HepG2 (cell line): ENCODE measurements around the gene TM9SF4. TPM values are rescaled to one million over a fixed set of nuclear protein-coding genes. Genes with fewer than 3 reads are reported as not detected.

Experiments
- ATAC-seq: fragments of 200-7000 bp; cut with Tn5 transposase; 3 replicates; pipeline ENCODE4 v1.9.1; 2020; ENCODE audit warnings: mild to moderate bottlenecking, moderate library complexity
- BruUV-seq: library from RNA; stranded (reverse); fragments of 400-500 nt; replicated peaks from 2 replicates; lab custom pipeline; 2021; lab: Mats Ljungman, UMichigan
- CTCF ChIA-PET: fragments of 300-600 bp; formaldehyde crosslinking; extraction: SDS; loops from one replicate; lab custom pipeline; 2021; ENCODE audit warnings: low total read pairs, inconsistent platforms, low intra/inter-chr PET ratio; lab: Yijun Ruan, JAX
- POLR2A ChIA-PET: fragments of 350-600 bp; sonication (Branson Sonifier 250); formaldehyde crosslinking; loops from one replicate; lab custom pipeline; 2020; ENCODE audit warnings: antibody characterized with exemption, inconsistent platforms; lab: Yijun Ruan, JAX
- DNase-seq: peaks from one replicate; pipeline ENCODE4 v3.0.0-alpha.2; 2015; ENCODE audit warnings: low spot score
- FAIRE-seq: peaks from 3 replicates; lab custom pipeline; 2011; peaks lifted over from hg19 to GRCh38; lab: Jason Lieb, UNC
- H2AFZ ChIP-seq: one replicate; pipeline ENCODE4 v1.6.1; 2011; ENCODE audit warnings: low read length, inconsistent platforms
- H3K27ac ChIP-seq: fragments of 300-600 bp; 3 replicates; pipeline ENCODE4 v1.8.0; 2011; ENCODE audit warnings: mixed run types, mild to moderate bottlenecking, mixed read lengths, low read length, inconsistent platforms; ENCODE audit not compliant: insufficient read depth; ENCODE audit errors: extremely low read length
- H3K27me3 ChIP-seq, 2 experiments: fragments of 200-600 bp in 1 of 2; 2 replicates in 1 of 2; 3 replicates in 1 of 2; pipeline versions ENCODE4 v1.6.0 to v1.8.0; 2011; ENCODE audit warnings: low read length in 2 of 2, mild to moderate bottlenecking in 2 of 2, moderate library complexity in 2 of 2, inconsistent platforms in 1 of 2; ENCODE audit not compliant: insufficient read depth in 2 of 2, control insufficient read depth in 1 of 2
- H3K36me3 ChIP-seq, 2 experiments: fragments of 200-600 bp in 1 of 2; replicated peaks in 1 of 2; 2 replicates in 1 of 2; 3 replicates in 1 of 2; pipeline versions ENCODE4 v1.5.1 to v1.8.0; 2011; ENCODE audit warnings: low read length in 2 of 2, inconsistent platforms in 1 of 2; ENCODE audit not compliant: insufficient read depth in 2 of 2, control insufficient read depth in 1 of 2
- H3K4me1 ChIP-seq: 2 replicates; pipeline ENCODE4 v1.5.1; 2012; ENCODE audit warnings: low read length, inconsistent platforms; ENCODE audit not compliant: insufficient read depth
- H3K4me2 ChIP-seq: 2 replicates; pipeline ENCODE4 v1.6.0; 2011; ENCODE audit warnings: low read depth, low read length, inconsistent platforms
- H3K4me3 ChIP-seq, 3 experiments: fragments of 200-600 bp in 1 of 3; sonication (generic), shearing (Covaris generic) in 1 of 3; replicated peaks in 1 of 3; 2 replicates each; pipeline ENCODE4 v1.5.1; 2011 to 2016; ENCODE audit warnings: low read length in 3 of 3, inconsistent platforms in 2 of 3, low read depth in 2 of 3, mild to moderate bottlenecking in 2 of 3, control low read depth in 1 of 3, mixed read lengths in 1 of 3; ENCODE audit not compliant: insufficient read depth in 1 of 3
- H3K79me2 ChIP-seq: one replicate; pipeline ENCODE4 v1.6.1; 2011; ENCODE audit warnings: low read length, inconsistent platforms; ENCODE audit not compliant: insufficient read depth
- H3K9ac ChIP-seq: 2 replicates; pipeline ENCODE4 v1.6.0; 2011; ENCODE audit warnings: mild to moderate bottlenecking, low read depth, low read length, inconsistent platforms; ENCODE audit not compliant: insufficient read depth
- H3K9me3 ChIP-seq: 2 replicates; pipeline ENCODE4 v1.5.1; 2012; ENCODE audit warnings: mild to moderate bottlenecking, low read length
- H4K20me1 ChIP-seq: 2 replicates; pipeline ENCODE4 v1.6.0; 2011; ENCODE audit warnings: inconsistent platforms, mild to moderate bottlenecking, low read length, moderate library complexity; ENCODE audit not compliant: insufficient read depth
- ATF1 ChIP-seq: IDR thresholded peaks from 2 replicates; pipeline ENCODE4 v1.6.1; 2016; ENCODE audit warnings: mild to moderate bottlenecking, control low read depth
- IRF2 ChIP-seq: IDR thresholded peaks from 2 replicates; pipeline ENCODE4 v1.6.1; 2018; ENCODE audit warnings: missing genetic modification reagents, missing compliant biosample characterization
- KDM5A ChIP-seq: fragments of 200-600 bp; sonication (generic); IDR thresholded peaks from 2 replicates; pipeline ENCODE4 v1.7.0; 2018; ENCODE audit warnings: antibody characterized with exemption, mild to moderate bottlenecking, low read length, borderline replicate concordance
- MAFK ChIP-seq, 2 experiments: IDR thresholded peaks in 1 of 2; conservative IDR thresholded peaks in 1 of 2; 2 replicates each; pipeline ENCODE4 v1.6.1; 2011; ENCODE audit warnings: improper control_type of control experiment in 2 of 2, low read length in 2 of 2
- PTBP1 ChIP-seq: fragments of 200-400 bp; formaldehyde crosslinking; IDR thresholded peaks from 2 replicates; pipeline ENCODE4 v1.6.1; 2018; ENCODE audit warnings: low read length, low read depth; ENCODE audit not compliant: poor library complexity, severe bottlenecking
- TRIM24 ChIP-seq: sonication (generic); formaldehyde crosslinking; IDR thresholded peaks from 2 replicates; pipeline ENCODE4 v1.8.0; 2022; ENCODE audit warnings: mild to moderate bottlenecking, missing genetic modification reagents
- YY1 ChIP-seq: IDR thresholded peaks from 2 replicates; pipeline ENCODE4 v1.6.1; 2011; ENCODE audit warnings: low read length, low read depth, moderate library complexity, mild to moderate bottlenecking; ENCODE audit not compliant: insufficient read depth, insufficient replicate concordance
- ZNF143 ChIP-seq: sonication (generic); formaldehyde crosslinking; IDR thresholded peaks from 2 replicates; pipeline ENCODE4 v1.4.0; 2020; ENCODE audit warnings: missing genetic modification reagents
- ZNF253 ChIP-seq: sonication (generic); formaldehyde crosslinking; IDR thresholded peaks from 2 replicates; pipeline ENCODE4 v1.8.0; 2022; ENCODE audit warnings: mild to moderate bottlenecking, missing genetic modification reagents, borderline replicate concordance
- ZSCAN20 ChIP-seq: sonication (generic); formaldehyde crosslinking; IDR thresholded peaks from 2 replicates; pipeline ENCODE4 v1.4.0; 2020; ENCODE audit warnings: missing genetic modification reagents, mild to moderate bottlenecking, borderline replicate concordance
- ZSCAN30 ChIP-seq: sonication (generic); formaldehyde crosslinking; IDR thresholded peaks from 2 replicates; pipeline ENCODE4 v1.5.0; 2020; ENCODE audit warnings: mild to moderate bottlenecking, missing genetic modification reagents
- WGBS: methylation state at CpG from one replicate; pipeline ENCODE4 v1.1.6; 2017; ENCODE audit warnings: low lambda C conversion rate; 5-methylcytosine and 5-hydroxymethylcytosine counted together
- in situ Hi-C: cut with HindIII; loops from 2 replicates; pipeline ENCODE4 v1.10.0; 2017; ENCODE audit warnings: low pct_unique_long_range_greater_than_20kb; ENCODE audit not compliant: extremely low pct_ligation_motif_present
- intact Hi-C: fragments of 100-400 bp; cut with micrococcal nuclease; formaldehyde crosslinking; loops from one replicate; pipeline ENCODE4 v1.10.0; 2022; ENCODE audit not compliant: unreplicated experiment
- polyA plus RNA-seq, 8 experiments: library from polyadenylated mRNA; depleted of rRNA in 3 of 8; stranded (reverse) in 7 of 8; unstranded in 1 of 8; fragments of >200 nt; fragmentation: Illumina TruSeq in 4 of 8; extraction: Trizol in 4 of 8; gene quantifications; 2 replicates each; pipeline versions ENCODE4 v1.2.1 to v1.2.3, GENCODE V29; 2011 to 2016; ENCODE audit warnings: low read depth in 4 of 8, missing spikeins in 1 of 8, mixed read lengths in 1 of 8; ENCODE audit not compliant: insufficient read depth in 1 of 8
- total RNA-seq, 5 experiments: library from RNA; depleted of rRNA; stranded (reverse); fragments of >200 nt; fragmentation: Illumina TruSeq; extraction: Trizol; gene quantifications; 2 replicates each; pipeline ENCODE4 v1.2.3, GENCODE V29; 2016; ENCODE audit warnings: low read depth in 1 of 5
- TF ChIP-seq, protein P1 (sequence below): sonication (generic); formaldehyde crosslinking; IDR thresholded peaks from 2 replicates; pipeline ENCODE4 v1.5.1; 2020; ENCODE audit warnings: mild to moderate bottlenecking, missing genetic modification reagents, moderate library complexity
- TF ChIP-seq, protein P2 (sequence below): sonication (generic); formaldehyde crosslinking; IDR thresholded peaks from 2 replicates; pipeline ENCODE4 v1.8.0; 2022; ENCODE audit warnings: mild to moderate bottlenecking, missing genetic modification reagents; ENCODE audit not compliant: insufficient replicate concordance
- TF ChIP-seq, protein P3 (sequence below), 2 experiments: sonication (generic) in 1 of 2; formaldehyde crosslinking in 1 of 2; IDR thresholded peaks; 2 replicates each; pipeline versions ENCODE4 v1.4.0 to v1.6.1; 2018 to 2020; ENCODE audit warnings: missing genetic modification reagents in 2 of 2, borderline replicate concordance in 1 of 2, low read depth in 1 of 2, mild to moderate bottlenecking in 1 of 2, missing biosample characterization in 1 of 2

Gene TM9SF4
- total and polyA plus RNA-seq, 2 of the 13 experiments (the other 11 are each of a cell fraction or from before 2014, with no cell fraction given), result 53.5 to 171 TPM

DNA sequence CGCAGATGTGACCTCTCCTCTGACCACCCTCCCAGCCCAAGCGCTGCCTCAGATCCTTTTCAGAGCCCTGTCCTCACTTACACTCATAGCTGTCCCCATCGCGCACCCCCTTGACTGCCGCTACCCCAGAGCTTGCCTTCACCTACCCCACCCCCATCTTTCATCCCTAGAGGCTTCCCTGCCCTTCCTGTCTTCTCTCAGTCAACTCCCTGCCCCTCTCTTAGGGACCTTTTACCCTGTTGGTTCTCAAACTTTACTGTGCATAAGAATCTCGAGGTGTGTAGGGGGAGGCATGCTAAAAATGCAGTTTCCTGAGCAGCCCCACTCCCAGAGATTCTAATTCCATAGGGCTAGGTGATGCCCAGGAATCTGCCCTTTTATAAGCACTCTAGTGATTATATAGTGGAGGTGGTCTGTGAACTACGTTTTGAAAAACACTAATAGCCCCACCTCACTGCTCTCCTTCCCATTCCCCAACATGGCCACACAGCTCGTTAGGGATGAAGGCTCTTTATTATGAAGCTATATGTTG, 725 bp downstream of the TM9SF4 start (continued):
- TF ChIP-seq, protein P1, sequence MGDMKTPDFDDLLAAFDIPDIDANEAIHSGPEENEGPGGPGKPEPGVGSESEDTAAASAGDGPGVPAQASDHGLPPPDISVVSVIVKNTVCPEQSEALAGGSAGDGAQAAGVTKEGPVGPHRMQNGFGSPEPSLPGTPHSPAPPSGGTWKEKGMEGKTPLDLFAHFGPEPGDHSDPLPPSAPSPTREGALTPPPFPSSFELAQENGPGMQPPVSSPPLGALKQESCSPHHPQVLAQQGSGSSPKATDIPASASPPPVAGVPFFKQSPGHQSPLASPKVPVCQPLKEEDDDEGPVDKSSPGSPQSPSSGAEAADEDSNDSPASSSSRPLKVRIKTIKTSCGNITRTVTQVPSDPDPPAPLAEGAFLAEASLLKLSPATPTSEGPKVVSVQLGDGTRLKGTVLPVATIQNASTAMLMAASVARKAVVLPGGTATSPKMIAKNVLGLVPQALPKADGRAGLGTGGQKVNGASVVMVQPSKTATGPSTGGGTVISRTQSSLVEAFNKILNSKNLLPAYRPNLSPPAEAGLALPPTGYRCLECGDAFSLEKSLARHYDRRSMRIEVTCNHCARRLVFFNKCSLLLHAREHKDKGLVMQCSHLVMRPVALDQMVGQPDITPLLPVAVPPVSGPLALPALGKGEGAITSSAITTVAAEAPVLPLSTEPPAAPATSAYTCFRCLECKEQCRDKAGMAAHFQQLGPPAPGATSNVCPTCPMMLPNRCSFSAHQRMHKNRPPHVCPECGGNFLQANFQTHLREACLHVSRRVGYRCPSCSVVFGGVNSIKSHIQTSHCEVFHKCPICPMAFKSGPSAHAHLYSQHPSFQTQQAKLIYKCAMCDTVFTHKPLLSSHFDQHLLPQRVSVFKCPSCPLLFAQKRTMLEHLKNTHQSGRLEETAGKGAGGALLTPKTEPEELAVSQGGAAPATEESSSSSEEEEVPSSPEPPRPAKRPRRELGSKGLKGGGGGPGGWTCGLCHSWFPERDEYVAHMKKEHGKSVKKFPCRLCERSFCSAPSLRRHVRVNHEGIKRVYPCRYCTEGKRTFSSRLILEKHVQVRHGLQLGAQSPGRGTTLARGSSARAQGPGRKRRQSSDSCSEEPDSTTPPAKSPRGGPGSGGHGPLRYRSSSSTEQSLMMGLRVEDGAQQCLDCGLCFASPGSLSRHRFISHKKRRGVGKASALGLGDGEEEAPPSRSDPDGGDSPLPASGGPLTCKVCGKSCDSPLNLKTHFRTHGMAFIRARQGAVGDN (CRISPR knock-in tag), result peak; percentile 0; the same call in 1 of the 2 replicates
- no peak for TF ChIP-seq TRIM24 (CRISPR knock-in tag)
- TF ChIP-seq KDM5A, result no peak

DNA sequence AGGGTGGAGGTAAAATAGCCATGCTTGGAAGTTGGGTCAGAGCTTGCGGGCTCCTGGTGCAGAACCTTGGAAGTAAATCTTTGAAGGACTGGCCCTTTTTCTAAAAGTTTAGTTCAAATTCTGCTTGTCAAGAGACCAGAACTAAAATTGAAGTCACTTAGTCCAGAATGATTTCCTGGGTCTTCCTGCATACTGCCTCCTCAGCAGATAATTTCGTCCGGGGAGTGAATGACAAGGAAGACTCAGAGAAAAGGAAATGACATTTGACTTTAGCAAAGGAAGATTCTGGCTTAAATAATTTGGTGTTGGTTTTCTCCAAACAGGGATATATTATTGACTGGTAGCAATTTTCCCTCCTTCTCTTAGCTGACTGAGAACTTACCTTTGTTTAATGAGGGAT, 1.2 kb downstream of the TM9SF4 start:
- intact Hi-C loops, result no loop called here
- peaks cover 56% of the 10 kb centered on the region for H3K4me1 ChIP-seq
- FAIRE-seq, result no peak
- 81% methylated on average over 3 of the region's 3 CpGs for WGBS
- peaks cover 6 to 11% of the 10 kb centered on the region in 2 experiments for H3K36me3 ChIP-seq
- BruUV-seq, result no TSS peak
- H3K4me2 ChIP-seq, result peak overlapping the region; percentile 84
- in situ Hi-C loops, result no loop called here
- peak overlapping the region; percentile 98 for H3K27ac ChIP-seq
- ChIA-PET CTCF (no interaction called here), POLR2A (interaction anchor here (1.5 to 1.9 kb wide), 2 partner anchors 179 to 231 kb away, joined by 6 to 7 read pairs; no protein-coding TSS in a partner anchor)
- no peak for DNase-seq
- peak overlapping the region; percentile 84 to 95 (median 85) for H3K4me3 ChIP-seq
- peak overlapping the region; percentile 99 for H3K9ac ChIP-seq
- H3K79me2 ChIP-seq, result peaks cover 62% of the 10 kb centered on the region
- no peak overlapping the region for H2AFZ ChIP-seq
- no peaks in the 10 kb centered on the region for H3K9me3 ChIP-seq
- peaks cover 31% of the 10 kb centered on the region for H4K20me1 ChIP-seq
- H3K27me3 ChIP-seq, result peaks cover 0 to 21% of the 10 kb centered on the region in 2 experiments; a peak in 3 of 5 replicates
- ATAC-seq, result no peak
- TF ChIP-seq MAFK (conservative IDR thresholded peaks at IDR 0.05 in 1 of 2, IDR thresholded peaks at IDR 0.05 in 1 of 2; ENCODE audit: low read length in 2 of 2) (peak; percentile 76 to 80), ZSCAN20 (CRISPR knock-in tag) (0 out of 2 replicates have a peak, but pooled peaks have one; percentile 37), ZNF143 (peak; percentile 43; the same call in 1 of the 2 replicates), PTBP1 (no peak), ATF1 (CRISPR knock-in tag) (no peak), ZSCAN30 (CRISPR knock-in tag) (0 out of 2 replicates have a peak, but pooled peaks have one; percentile 16), YY1 (peak; percentile 9), ZNF253 (CRISPR knock-in tag) (no peak), IRF2 (CRISPR knock-in tag) (0 out of 2 replicates have a peak, but pooled peaks have one; percentile 8)
- TF ChIP-seq, protein P2, sequence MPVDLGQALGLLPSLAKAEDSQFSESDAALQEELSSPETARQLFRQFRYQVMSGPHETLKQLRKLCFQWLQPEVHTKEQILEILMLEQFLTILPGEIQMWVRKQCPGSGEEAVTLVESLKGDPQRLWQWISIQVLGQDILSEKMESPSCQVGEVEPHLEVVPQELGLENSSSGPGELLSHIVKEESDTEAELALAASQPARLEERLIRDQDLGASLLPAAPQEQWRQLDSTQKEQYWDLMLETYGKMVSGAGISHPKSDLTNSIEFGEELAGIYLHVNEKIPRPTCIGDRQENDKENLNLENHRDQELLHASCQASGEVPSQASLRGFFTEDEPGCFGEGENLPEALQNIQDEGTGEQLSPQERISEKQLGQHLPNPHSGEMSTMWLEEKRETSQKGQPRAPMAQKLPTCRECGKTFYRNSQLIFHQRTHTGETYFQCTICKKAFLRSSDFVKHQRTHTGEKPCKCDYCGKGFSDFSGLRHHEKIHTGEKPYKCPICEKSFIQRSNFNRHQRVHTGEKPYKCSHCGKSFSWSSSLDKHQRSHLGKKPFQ (CRISPR knock-in tag), result peak; percentile 29
- TF ChIP-seq, protein P3, sequence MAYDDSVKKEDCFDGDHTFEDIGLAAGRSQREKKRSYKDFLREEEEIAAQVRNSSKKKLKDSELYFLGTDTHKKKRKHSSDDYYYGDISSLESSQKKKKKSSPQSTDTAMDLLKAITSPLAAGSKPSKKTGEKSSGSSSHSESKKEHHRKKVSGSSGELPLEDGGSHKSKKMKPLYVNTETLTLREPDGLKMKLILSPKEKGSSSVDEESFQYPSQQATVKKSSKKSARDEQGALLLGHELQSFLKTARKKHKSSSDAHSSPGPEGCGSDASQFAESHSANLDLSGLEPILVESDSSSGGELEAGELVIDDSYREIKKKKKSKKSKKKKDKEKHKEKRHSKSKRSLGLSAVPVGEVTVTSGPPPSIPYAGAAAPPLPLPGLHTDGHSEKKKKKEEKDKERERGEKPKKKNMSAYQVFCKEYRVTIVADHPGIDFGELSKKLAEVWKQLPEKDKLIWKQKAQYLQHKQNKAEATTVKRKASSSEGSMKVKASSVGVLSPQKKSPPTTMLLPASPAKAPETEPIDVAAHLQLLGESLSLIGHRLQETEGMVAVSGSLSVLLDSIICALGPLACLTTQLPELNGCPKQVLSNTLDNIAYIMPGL (CRISPR knock-in tag; IDR thresholded peaks at IDR 0.05; ENCODE audit: borderline replicate concordance in 1 of 2, low read depth in 1 of 2), result no peak
